Measurements from ENCODE around the gene CITED2.

Gene CITED2

GRCh38 chr6:139381216-139381865, 6.9 kb upstream of the CITED2 start:
- FAIRE-seq, result no peak

DNA sequence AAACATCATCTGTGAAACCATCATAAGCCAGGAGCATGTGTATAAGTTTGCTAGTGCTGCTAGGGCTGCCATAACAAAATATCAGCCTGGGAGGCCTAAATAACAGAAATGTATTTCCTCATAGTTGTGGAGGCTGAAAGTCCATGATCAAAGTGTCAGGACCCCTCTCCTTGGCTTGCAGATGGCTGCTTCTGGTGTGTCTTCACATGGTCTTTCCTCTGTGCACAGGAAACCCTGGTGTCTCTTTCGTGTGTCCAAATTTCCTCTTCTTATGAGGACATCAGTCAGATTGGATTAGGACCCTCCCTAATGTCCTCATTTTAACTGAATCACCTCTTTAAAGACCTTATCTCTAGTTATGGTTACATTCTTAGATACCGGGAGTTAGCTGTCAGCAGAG, 6.2 kb upstream of the CITED2 start:
- no peak for FAIRE-seq

DNA sequence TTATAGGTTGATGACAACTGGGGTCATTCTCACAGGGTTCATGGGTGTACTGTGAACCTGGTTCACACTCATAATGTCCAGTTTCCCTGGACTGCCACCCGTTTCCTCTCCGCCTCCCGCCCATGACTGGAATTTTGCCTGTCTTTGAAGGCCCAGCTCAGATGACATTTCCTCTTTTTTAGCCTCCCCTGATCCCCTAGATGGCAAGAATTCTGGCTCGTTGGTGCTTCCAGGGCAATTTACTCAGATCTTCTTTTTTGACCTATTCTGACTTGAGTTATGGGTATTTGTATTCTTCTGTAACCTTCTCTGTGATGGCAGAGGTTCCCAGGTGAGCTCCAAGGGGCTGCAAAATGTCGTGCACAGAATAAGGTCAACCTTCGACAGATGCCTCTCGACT, 5.7 kb upstream of the CITED2 start:
- FAIRE-seq, result no peak

- FAIRE-seq, result no peak
Measured at GRCh38 chr6:139378882-139379341, 4.5 kb upstream of the CITED2 start.

DNA sequence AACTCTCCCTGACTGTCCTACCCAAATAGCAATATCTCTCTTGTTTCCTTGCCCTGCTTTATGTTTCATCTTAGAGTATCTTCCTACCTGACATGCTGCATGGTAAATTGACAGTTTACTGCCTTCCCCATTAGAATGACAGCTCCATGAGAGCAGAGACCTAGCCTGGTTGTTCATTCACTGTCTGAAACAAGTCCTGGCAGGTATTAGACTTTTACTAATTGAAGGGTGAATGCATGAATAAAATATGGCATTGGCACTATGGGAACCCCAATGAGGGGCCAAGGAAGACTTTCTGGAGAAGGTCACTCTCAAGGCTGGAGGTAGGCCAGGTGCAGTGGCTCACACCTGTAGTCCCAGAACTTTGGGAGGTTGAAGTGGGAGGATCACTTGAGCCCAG, 3.8 kb upstream of the CITED2 start:
- no peak for FAIRE-seq

- no peak for FAIRE-seq
Measured at GRCh38 chr6:139376604-139377218, 2.3 kb upstream of the CITED2 start.

DNA sequence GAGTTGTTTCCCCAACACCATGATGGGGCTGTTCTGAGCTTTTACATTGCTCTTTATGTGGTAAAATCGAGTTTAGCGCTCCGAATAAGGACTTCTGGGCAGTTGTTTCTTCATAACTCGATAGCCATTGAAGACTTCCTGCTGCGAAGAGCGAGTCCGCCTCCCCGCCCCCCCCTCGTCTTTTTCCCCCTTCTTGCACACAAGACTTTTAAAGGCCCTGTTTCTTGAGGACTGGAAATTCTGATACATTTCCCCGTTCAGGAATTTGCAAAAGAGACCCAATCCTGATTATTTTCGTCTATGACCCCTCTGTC, 1.5 kb upstream of the CITED2 start:
- no peak for FAIRE-seq

DNA sequence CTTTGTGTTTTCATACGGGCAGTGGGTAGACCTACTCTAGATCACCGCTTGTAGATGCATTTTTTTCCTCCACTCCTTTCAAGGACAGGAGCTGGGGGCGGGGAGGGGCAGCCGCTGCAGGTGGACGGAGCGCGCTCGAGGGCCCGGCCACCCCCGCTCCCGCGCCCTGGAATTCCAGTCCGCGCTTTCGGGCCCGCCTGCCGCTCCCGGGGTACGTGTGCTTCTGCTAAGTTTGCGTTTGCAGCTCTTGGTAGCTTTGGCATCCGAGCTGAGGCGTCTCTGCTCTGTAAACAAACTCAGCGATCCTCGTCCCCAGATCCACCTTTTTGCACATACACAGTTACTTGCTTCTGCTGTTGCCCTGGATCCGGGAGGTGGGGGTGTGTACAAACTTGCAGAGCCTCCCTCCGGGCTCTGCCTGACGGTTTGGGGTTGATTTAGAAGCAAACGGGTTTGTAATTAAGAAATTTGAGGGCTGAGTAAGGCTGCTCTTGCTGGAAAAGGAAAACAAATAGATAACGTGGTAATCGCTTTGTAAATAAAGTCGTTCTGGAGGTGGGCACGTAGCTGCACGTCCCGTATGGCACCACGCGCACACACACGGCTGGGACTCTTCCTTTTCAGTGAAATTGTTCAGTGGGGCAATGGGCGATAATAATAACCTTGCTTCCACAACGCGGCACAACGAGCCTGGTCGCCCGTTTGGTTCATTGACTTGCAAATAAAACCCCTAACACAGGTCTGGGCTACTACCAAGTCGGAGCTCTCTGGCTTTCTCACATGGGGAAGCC, 973 bp upstream of the CITED2 start:
- FAIRE-seq, result no peak

GRCh38 chr6:139373928-139374356, 506 bp downstream of the CITED2 start:
- no peak for FAIRE-seq

- FAIRE-seq, result no peak
Measured at GRCh38 chr6:139373154-139373927, 1.1 kb downstream of the CITED2 start.

DNA sequence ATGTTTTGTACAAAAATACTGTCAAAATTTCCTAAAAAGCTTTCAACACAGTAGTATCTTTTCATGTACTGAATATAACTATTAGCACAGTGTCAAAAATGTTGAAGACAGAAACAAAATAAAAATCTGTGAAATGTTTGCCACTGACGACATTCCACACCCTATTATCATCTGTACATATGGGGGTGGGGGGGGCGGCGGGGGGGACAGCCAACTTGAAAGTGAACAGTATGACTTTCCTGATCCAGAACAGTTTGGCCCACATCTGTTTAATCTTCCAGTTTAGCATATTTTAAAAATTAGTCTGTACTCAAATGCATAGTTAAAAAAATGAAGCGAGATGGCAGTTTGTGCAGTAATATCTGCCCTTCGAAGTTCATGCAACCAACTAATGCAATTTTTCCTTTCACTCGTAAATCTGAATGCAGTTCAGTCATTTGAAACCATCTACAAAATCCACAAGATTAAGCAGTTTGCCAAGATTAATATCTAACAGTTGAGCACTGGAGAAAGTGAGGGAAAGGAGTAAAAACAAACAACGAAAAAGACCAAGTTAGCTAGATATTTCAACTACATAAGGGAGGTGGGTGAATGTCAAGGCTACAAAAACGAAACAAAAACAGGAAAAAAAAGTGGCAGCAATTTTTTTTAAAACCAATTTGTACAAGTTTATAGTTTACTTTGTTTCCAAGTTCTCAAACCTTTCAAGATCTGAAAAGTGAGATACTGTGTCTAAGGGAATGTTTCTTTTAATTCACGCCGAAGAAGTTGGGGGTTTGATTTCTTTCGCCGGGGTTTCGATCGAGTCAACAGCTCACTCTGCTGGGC, 1.9 kb downstream of the CITED2 start:
- FAIRE-seq, result no peak

GRCh38 chr6:139371421-139372203, 2.8 kb downstream of the CITED2 start:
- no peak for FAIRE-seq

- no peak for FAIRE-seq
Measured at GRCh38 chr6:139370999-139371345, 3.5 kb downstream of the CITED2 start.

GRCh38 chr6:139370283-139370998, 4.0 kb downstream of the CITED2 start:
- no peak for FAIRE-seq

- peak; percentile 66 for FAIRE-seq
Measured at GRCh38 chr6:139369568-139370282, 4.7 kb downstream of the CITED2 start.

GRCh38 chr6:139369068-139369467, 5.4 kb downstream of the CITED2 start:
- FAIRE-seq, result no peak

- FAIRE-seq, result no peak
Measured at GRCh38 chr6:139368661-139369060, 5.8 kb downstream of the CITED2 start.

- FAIRE-seq, result no peak
Measured at GRCh38 chr6:139367810-139368351, 6.6 kb downstream of the CITED2 start.

DNA sequence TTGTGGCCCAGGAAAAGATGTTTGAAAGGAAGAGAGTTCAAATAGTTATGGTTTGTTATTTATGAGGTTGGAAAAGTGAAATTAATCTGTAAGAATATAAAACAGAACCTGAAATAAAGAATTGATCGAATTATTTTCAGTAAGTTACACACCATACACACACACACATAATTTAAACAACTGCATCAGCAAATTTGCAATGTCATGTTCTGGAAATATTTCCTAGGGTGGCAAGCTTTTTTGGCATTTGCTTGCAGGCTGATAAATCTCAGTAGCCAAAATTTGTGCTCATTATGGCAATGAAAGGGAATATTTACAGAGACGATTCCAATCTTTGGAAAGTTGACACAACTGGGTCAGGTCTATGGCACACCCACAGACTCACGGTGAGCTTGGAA, 9.5 kb downstream of the CITED2 start:
- FAIRE-seq, result no peak
